K562 (cell line): ENCODE data around the gene LRRC7. TPM values are rescaled to one million over a fixed set of nuclear protein-coding genes. Genes with fewer than 3 reads are reported as not detected.
A peak's percentile ranks its signal among the peaks of the same experiment; 100 is the strongest.

ENCODE experiments used
- ATAC-seq: fragments of 200-7000 bp; cut with Tn5 transposase; 3 replicates; pipeline ENCODE4 v1.9.1; 2020; ENCODE audit warnings: moderate library complexity
- BruUV-seq: library from RNA; stranded (reverse); fragments of 400-500 nt; replicated peaks from 2 replicates; lab custom pipeline; 2021; lab: Mats Ljungman, UMichigan
- CTCF ChIA-PET: fragments of 300-600 bp; formaldehyde crosslinking; extraction: SDS; loops from one replicate; lab custom pipeline; 2021; ENCODE audit warnings: low intra/inter-chr PET ratio; lab: Yijun Ruan, JAX
- POLR2A ChIA-PET: fragments of 300-600, 350-650 bp; sonication (Branson Sonifier 250); formaldehyde crosslinking; extraction: SDS; loops from one replicate; lab custom pipeline; 2021; ENCODE audit warnings: antibody characterized with exemption, inconsistent platforms; lab: Yijun Ruan, JAX
- DNase-seq, 4 experiments: peaks; one replicate each; pipeline versions ENCODE4 v3.0.0 to v3.0.0-alpha.2; 2011 to 2018; ENCODE audit warnings: low spot score in 3 of 4, mixed read lengths in 3 of 4; ENCODE audit errors: extremely low read depth in 1 of 4
- FAIRE-seq: peaks from 2 replicates; lab custom pipeline; 2011; peaks lifted over from hg19 to GRCh38; lab: Jason Lieb, UNC
- H2AFZ ChIP-seq: 2 replicates; pipeline ENCODE4 v1.6.0; 2011; ENCODE audit warnings: low read depth, low read length, control low read depth, inconsistent platforms
- H3K27ac ChIP-seq: fragments of 200-600 bp; 3 replicates; pipeline ENCODE4 v1.8.0; 2011; ENCODE audit warnings: low read depth, mild to moderate bottlenecking, control low read depth, inconsistent platforms, low read length, moderate library complexity, mixed read lengths; ENCODE audit errors: extremely low read depth
- H3K27me3 ChIP-seq, 2 experiments: fragments of 300-600 bp in 1 of 2; 2 replicates in 1 of 2; 3 replicates in 1 of 2; pipeline versions ENCODE4 v1.6.0 to v1.8.0; 2011; ENCODE audit warnings: inconsistent platforms in 2 of 2, low read length in 2 of 2, mild to moderate bottlenecking in 1 of 2, mixed read lengths in 1 of 2, moderate library complexity in 1 of 2; ENCODE audit not compliant: control insufficient read depth in 2 of 2, insufficient read depth in 2 of 2
- H3K36me3 ChIP-seq: fragments of 300-600 bp; 3 replicates; pipeline ENCODE4 v1.8.0; 2011; ENCODE audit warnings: mild to moderate bottlenecking, low read length, inconsistent platforms; ENCODE audit not compliant: control insufficient read depth, insufficient read depth
- H3K4me1 ChIP-seq, 2 experiments: fragments of 200-600 bp in 1 of 2; replicated peaks in 1 of 2; 2 replicates in 1 of 2; 3 replicates in 1 of 2; pipeline versions ENCODE4 v1.5.1 to v1.8.0; 2011; ENCODE audit warnings: inconsistent platforms in 2 of 2, low read length in 2 of 2, mild to moderate bottlenecking in 1 of 2, mixed read lengths in 1 of 2, moderate library complexity in 1 of 2; ENCODE audit not compliant: control insufficient read depth in 2 of 2, insufficient read depth in 2 of 2
- H3K4me2 ChIP-seq: 2 replicates; pipeline ENCODE4 v1.6.1; 2011; ENCODE audit warnings: low read length, control low read depth, inconsistent platforms, mixed read lengths; ENCODE audit not compliant: insufficient read depth
- H3K4me3 ChIP-seq: fragments of 200-600 bp; sonication (generic), shearing (Covaris generic); 2 replicates; pipeline ENCODE4 v1.5.1; 2016; ENCODE audit warnings: control low read depth, inconsistent platforms
- H3K79me2 ChIP-seq: fragments of 200-600 bp; 3 replicates; pipeline ENCODE4 v1.8.0; 2011; ENCODE audit warnings: low read length, inconsistent platforms; ENCODE audit not compliant: control insufficient read depth, insufficient read depth
- H3K9ac ChIP-seq, 2 experiments: 2 replicates each; pipeline versions ENCODE4 v1.6.0 to v1.6.1; 2011; ENCODE audit warnings: low read depth in 2 of 2, low read length in 2 of 2, control low read depth in 1 of 2, inconsistent platforms in 1 of 2, mild to moderate bottlenecking in 1 of 2, mixed read lengths in 1 of 2; ENCODE audit not compliant: insufficient read depth in 1 of 2
- H3K9me1 ChIP-seq: one replicate; pipeline ENCODE4 v1.6.0; 2011; ENCODE audit warnings: inconsistent platforms, mild to moderate bottlenecking, low read length, moderate library complexity; ENCODE audit not compliant: control insufficient read depth, insufficient read depth
- H3K9me3 ChIP-seq: replicated peaks from 2 replicates; pipeline ENCODE4 v1.5.1; 2011; ENCODE audit warnings: low read depth, low read length, inconsistent platforms; ENCODE audit not compliant: control insufficient read depth, insufficient read depth
- H4K20me1 ChIP-seq: replicated peaks from 2 replicates; pipeline ENCODE4 v1.6.1; 2011; ENCODE audit warnings: low read length, inconsistent platforms, mixed read lengths; ENCODE audit not compliant: control insufficient read depth, insufficient read depth
- ARID4B ChIP-seq: sonication (generic); formaldehyde crosslinking; IDR thresholded peaks from 2 replicates; pipeline ENCODE4 v1.8.0; 2022; ENCODE audit warnings: mild to moderate bottlenecking, missing genetic modification reagents
- ATF3 ChIP-seq, 2 experiments: fragments of 450-650 bp in 1 of 2; sonication (generic) in 1 of 2; formaldehyde crosslinking in 1 of 2; IDR thresholded peaks in 1 of 2; conservative IDR thresholded peaks in 1 of 2; 2 replicates each; pipeline versions ENCODE4 v1.6.1 to v1.8.1; 2016 to 2023; ENCODE audit warnings: mild to moderate bottlenecking in 2 of 2, moderate library complexity in 2 of 2, inconsistent platforms in 1 of 2, missing genetic modification reagents in 1 of 2
- CAMTA2 ChIP-seq: fragments of 250-450 bp; sonication (Bioruptor Pico); conservative IDR thresholded peaks from 2 replicates; pipeline ENCODE4 v1.5.1; 2022
- CEBPB ChIP-seq: fragments of 450-650 bp; IDR thresholded peaks from 2 replicates; pipeline ENCODE4 v1.6.1; 2016; ENCODE audit warnings: missing genetic modification characterization, missing compliant biosample characterization
- GTF2E2 ChIP-seq: fragments of 200-800 bp; sonication (Bioruptor generic); IDR thresholded peaks from 2 replicates; pipeline ENCODE4 v1.6.1; 2016; ENCODE audit warnings: missing genetic modification characterization, missing compliant biosample characterization
- NR2C1 ChIP-seq, 2 experiments: fragments of 450-650 bp; IDR thresholded peaks; 2 replicates each; pipeline ENCODE4 v1.6.1; 2017; ENCODE audit warnings: mild to moderate bottlenecking in 2 of 2, antibody characterized with exemption in 1 of 2, inconsistent platforms in 1 of 2, missing compliant biosample characterization in 1 of 2, missing genetic modification characterization in 1 of 2
- RNF2 ChIP-seq: sonication (generic); IDR thresholded peaks from 2 replicates; pipeline ENCODE4 v1.6.1; 2016
- TCF15 ChIP-seq: fragments of 250-450 bp; sonication (Bioruptor Pico); IDR thresholded peaks from 2 replicates; pipeline ENCODE4 v1.8.0; 2022; ENCODE audit warnings: moderate library complexity, mild to moderate bottlenecking, inconsistent platforms
- TCF3 ChIP-seq: sonication (generic); formaldehyde crosslinking; IDR thresholded peaks from 2 replicates; pipeline ENCODE4 v1.4.0; 2020; ENCODE audit warnings: mild to moderate bottlenecking, missing genetic modification reagents
- ZBTB43 ChIP-seq: sonication (generic); formaldehyde crosslinking; IDR thresholded peaks from 2 replicates; pipeline ENCODE4 v1.8.0; 2023; ENCODE audit warnings: mild to moderate bottlenecking, missing genetic modification reagents
- WGBS: fragments of 100-300 bp; shearing (Covaris generic); methylation state at CpG from one replicate; pipeline ENCODE4 v1.1.6; 2016; ENCODE audit warnings: low coverage, mixed read lengths; ENCODE audit not compliant: insufficient coverage; ENCODE audit errors: missing lambda C conversion rate; 5-methylcytosine and 5-hydroxymethylcytosine counted together
- in situ Hi-C: fragments of 300-500 bp; cut with MboI; formaldehyde crosslinking; loops from 4 replicates; pipeline ENCODE4 v1.15.0; 2018; ENCODE audit warnings: inconsistent platforms, mixed read lengths
- intact Hi-C: fragments of 100-400 bp; cut with micrococcal nuclease; formaldehyde crosslinking; loops from 2 replicates; pipeline ENCODE4 v1.14.2; 2022
- polyA plus RNA-seq, 8 experiments: library from polyadenylated mRNA; depleted of rRNA in 4 of 8; stranded (reverse) in 5 of 8; unstranded in 3 of 8; fragments of >200 nt; fragmentation: Nextera tagmentation in 2 of 8; fragmentation: Illumina TruSeq in 1 of 8; extraction: Ambion mirVana in 2 of 8; extraction: Trizol in 1 of 8; gene quantifications; 2 replicates each; pipeline versions ENCODE4 v1.2.1 to v1.2.3, GENCODE V29; 2011 to 2014; ENCODE audit warnings: inconsistent platforms in 1 of 8, missing spikeins in 1 of 8
- total RNA-seq, 7 experiments: library from RNA; depleted of rRNA in 6 of 7; stranded (reverse); fragments of >200 nt in 6 of 7; fragmentation: Illumina TruSeq in 2 of 7; extraction: Trizol in 2 of 7; gene quantifications; 2 replicates each; pipeline versions ENCODE4 v1.2.1 to v1.2.3, GENCODE V29; 2011 to 2021; ENCODE audit warnings: low replicate concordance in 1 of 7
- TF ChIP-seq, protein P1 (sequence below): sonication (generic); formaldehyde crosslinking; IDR thresholded peaks from 2 replicates; pipeline ENCODE4 v1.8.0; 2022; ENCODE audit warnings: mild to moderate bottlenecking, missing genetic modification reagents
- TF ChIP-seq, protein P2 (sequence below), 2 experiments: fragments of 250-450 bp in 1 of 2; fragments of 450-650 bp in 1 of 2; sonication (Bioruptor Pico) in 1 of 2; IDR thresholded peaks; 2 replicates each; pipeline versions ENCODE4 v1.6.1 to v1.8.0; 2016 to 2021; ENCODE audit warnings: mild to moderate bottlenecking in 2 of 2, moderate library complexity in 2 of 2, missing compliant biosample characterization in 1 of 2, missing genetic modification characterization in 1 of 2

The LRRC7 gene
- total and polyA plus RNA-seq, 9 of the 15 experiments (the other 6 are each of a cell fraction or from before 2014, with no cell fraction given): 0.09 to 0.94 (median 0.49) TPM

GRCh38 chr1:69929308-69930057 is 361.8 kb downstream of the LRRC7 start:
- Histone ChIP-seq H3K4me1 (no peaks in the 10 kb centered on the region), H2AFZ (no peak overlapping the region), H4K20me1 (no peaks in the 10 kb centered on the region), H3K79me2 (no peaks in the 10 kb centered on the region), H3K27me3 (no peaks in the 10 kb centered on the region), H3K4me2 (no peak overlapping the region), H3K9ac (no peak overlapping the region), H3K36me3 (no peaks in the 10 kb centered on the region), H3K27ac (no peak overlapping the region), H3K9me3 (no peaks in the 10 kb centered on the region), H3K4me3 (no peak overlapping the region), H3K9me1 (no peaks in the 10 kb centered on the region)
- no peak for FAIRE-seq
- POLR2A ChIA-PET: no interaction called here
- in situ Hi-C loops: no loop called here
- no TSS peak for BruUV-seq
- ATAC-seq: no peak
- DNase-seq: no peak
- intact Hi-C loops: no loop called here
- CTCF ChIA-PET: no interaction called here
- WGBS: 0% methylated on average over 2 of the region's 2 CpGs
- TF ChIP-seq RNF2: no peak
- TF ChIP-seq TCF15 (CRISPR knock-in tag): no peak
- no peak for TF ChIP-seq GTF2E2
- TF ChIP-seq, protein P1, sequence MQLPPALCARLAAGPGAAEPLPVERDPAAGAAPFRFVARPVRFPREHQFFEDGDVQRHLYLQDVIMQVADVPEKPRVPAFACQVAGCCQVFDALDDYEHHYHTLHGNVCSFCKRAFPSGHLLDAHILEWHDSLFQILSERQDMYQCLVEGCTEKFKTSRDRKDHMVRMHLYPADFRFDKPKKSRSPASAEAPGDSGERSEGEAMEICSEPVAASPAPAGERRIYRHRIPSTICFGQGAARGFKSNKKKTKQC (CRISPR knock-in tag): no peak
- no peak for TF ChIP-seq ZBTB43
- TF ChIP-seq TCF3: no peak
- peak; percentile 17; the same call in 1 of the 2 replicates for TF ChIP-seq ATF3 (IDR thresholded peaks at IDR 0.05)
- no peak for TF ChIP-seq ATF3 (CRISPR knock-in tag; conservative IDR thresholded peaks at IDR 0.05)
- TF ChIP-seq CAMTA2 (CRISPR knock-in tag): no peak
- TF ChIP-seq, protein P2, sequence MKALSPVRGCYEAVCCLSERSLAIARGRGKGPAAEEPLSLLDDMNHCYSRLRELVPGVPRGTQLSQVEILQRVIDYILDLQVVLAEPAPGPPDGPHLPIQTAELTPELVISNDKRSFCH (CRISPR knock-in tag; IDR thresholded peaks at IDR 0.05): no peak
- TF ChIP-seq, protein P2 (tag; IDR thresholded peaks at IDR 0.05): no peak
- no peak for TF ChIP-seq ARID4B (CRISPR knock-in tag)
- TF ChIP-seq NR2C1 (IDR thresholded peaks at IDR 0.05): no peak
- TF ChIP-seq NR2C1 (tag; IDR thresholded peaks at IDR 0.05): no peak
- peak; percentile 68 for TF ChIP-seq CEBPB (tag)
